SH-SY5Y (cell line): Measurements from ENCODE around the gene EDN2.

Experiments used
- GATA2 ChIP-seq: IDR thresholded peaks from 2 replicates; pipeline ENCODE4 v1.6.1; 2011; ENCODE audit warnings: mild to moderate bottlenecking, low read depth, low read length
- GATA3 ChIP-seq: IDR thresholded peaks from 2 replicates; pipeline ENCODE4 v1.6.1; 2011; ENCODE audit warnings: low read depth, mild to moderate bottlenecking, low read length, moderate library complexity

Gene EDN2

GRCh38 chr1:41442697-41443251 is 41.7 kb downstream of the EDN2 start:
- TF ChIP-seq GATA3 = peak; percentile 88
- peak; percentile 99 for TF ChIP-seq GATA2

- no peak for TF ChIP-seq GATA2
- no peak for TF ChIP-seq GATA3
These were observed 44.0 kb downstream of the EDN2 start for GRCh38 chr1:41440321-41441085.

GRCh38 chr1:41439234-41439633 is 45.2 kb downstream of the EDN2 start:
- TF ChIP-seq GATA3 (no peak), GATA2 (no peak)

- no peak for TF ChIP-seq GATA3
- TF ChIP-seq GATA2 = no peak
These were observed 45.8 kb downstream of the EDN2 start for GRCh38 chr1:41438711-41439110.

- TF ChIP-seq GATA2 = no peak
- no peak for TF ChIP-seq GATA3
These were observed 47.5 kb downstream of the EDN2 start for GRCh38 chr1:41437011-41437355.

GRCh38 chr1:41436281-41437010 is 48.0 kb downstream of the EDN2 start:
- TF ChIP-seq GATA2 = no peak
- no peak for TF ChIP-seq GATA3

- TF ChIP-seq GATA3 (no peak; the same call in 1 of the 2 replicates), GATA2 (peak; percentile 99)
These were observed 48.8 kb downstream of the EDN2 start for GRCh38 chr1:41435570-41436178.

GRCh38 chr1:41434748-41435449 is 49.6 kb downstream of the EDN2 start:
- TF ChIP-seq GATA2 (no peak), GATA3 (no peak)

GRCh38 chr1:41434306-41434705 is 50.2 kb downstream of the EDN2 start:
- TF ChIP-seq GATA2 (no peak), GATA3 (no peak)

- TF ChIP-seq GATA2 (no peak), GATA3 (no peak)
These were observed 51.0 kb downstream of the EDN2 start for GRCh38 chr1:41433501-41433900.

GRCh38 chr1:41432481-41433280 is 51.8 kb downstream of the EDN2 start:
- TF ChIP-seq GATA3 (no peak), GATA2 (no peak)

- no peak for TF ChIP-seq GATA2
- TF ChIP-seq GATA3 = no peak
These were observed 52.8 kb downstream of the EDN2 start for GRCh38 chr1:41431490-41432350.

GRCh38 chr1:41430582-41430981 is 53.9 kb downstream of the EDN2 start:
- TF ChIP-seq GATA2 (no peak), GATA3 (no peak)
